A549 (cell line): Measurements from ENCODE around the gene TMEM121. TPM values are rescaled to one million over a fixed set of nuclear protein-coding genes. Genes with fewer than 3 reads are reported as not detected.

Experiments used
- ATAC-seq, 2 experiments: fragments of 200-7000 bp in 1 of 2; fragments of >200 bp in 1 of 2; cut with Nextera tagmentation in 1 of 2; cut with Tn5 transposase in 1 of 2; 3 replicates each; pipeline versions ENCODE4 v1.8.0 to v1.9.1; 2018 to 2020; ENCODE audit warnings: mild to moderate bottlenecking in 1 of 2, moderate library complexity in 1 of 2
- CTCF ChIA-PET: fragments of 300-600 bp; sonication (Branson Sonifier 250); formaldehyde crosslinking; extraction: SDS; loops from one replicate; lab custom pipeline; 2021; ENCODE audit warnings: antibody characterized with exemption, inconsistent platforms; lab: Yijun Ruan, JAX
- POLR2A ChIA-PET: fragments of 350-600 bp; formaldehyde crosslinking; extraction: SDS; loops from one replicate; lab custom pipeline; 2021; ENCODE audit warnings: antibody characterized with exemption, inconsistent platforms; lab: Yijun Ruan, JAX
- DNase-seq, 2 experiments: peaks; one replicate each; pipeline versions ENCODE4 v3.0.0 to v3.0.0-alpha.2; 2011 to 2016; ENCODE audit warnings: low read depth in 1 of 2, low spot score in 1 of 2
- FAIRE-seq: peaks from 2 replicates; lab custom pipeline; 2011; peaks lifted over from hg19 to GRCh38; lab: Jason Lieb, UNC
- H3K27ac ChIP-seq, 2 experiments: fragments of >200 bp; sonication (Bioruptor Twin); formaldehyde crosslinking; 3 replicates each; pipeline ENCODE4 v1.5.1; 2016 to 2017
- H3K4me1 ChIP-seq: fragments of >200 bp; sonication (Bioruptor Twin); formaldehyde crosslinking; 3 replicates; pipeline ENCODE4 v1.6.1; 2016
- H3K4me2 ChIP-seq: fragments of >200 bp; sonication (Bioruptor Twin); formaldehyde crosslinking; 3 replicates; pipeline ENCODE4 v1.6.1; 2016
- H3K4me3 ChIP-seq: fragments of >200 bp; sonication (Bioruptor Twin); formaldehyde crosslinking; 3 replicates; pipeline ENCODE4 v1.5.1; 2016
- H3K9me3 ChIP-seq: fragments of >200 bp; sonication (Bioruptor Twin); formaldehyde crosslinking; 3 replicates; pipeline ENCODE4 v1.6.1; 2016
- CEBPB ChIP-seq, 2 experiments: fragments of >200 bp in 1 of 2; sonication (Bioruptor Twin) in 1 of 2; formaldehyde crosslinking in 1 of 2; IDR thresholded peaks; 2 replicates each; pipeline ENCODE4 v1.6.1; 2012 to 2016
- CHD2 ChIP-seq: fragments of 150-350 bp; IDR thresholded peaks from 2 replicates; pipeline ENCODE4 v1.6.1; 2014; ENCODE audit warnings: low read length; ENCODE audit not compliant: partially characterized antibody
- EHF ChIP-seq: fragments of 250-450 bp; sonication (Bioruptor Pico); IDR thresholded peaks from 2 replicates; pipeline ENCODE4 v1.5.0; 2020; ENCODE audit warnings: mild to moderate bottlenecking
- ESRRA ChIP-seq: fragments of 150-350 bp; IDR thresholded peaks from 2 replicates; pipeline ENCODE4 v1.6.1; 2014; ENCODE audit warnings: mild to moderate bottlenecking, low read length, borderline replicate concordance
- FOSB ChIP-seq: fragments of 250-450 bp; sonication (Bioruptor Pico); IDR thresholded peaks from 2 replicates; pipeline ENCODE4 v1.5.0; 2020; ENCODE audit warnings: mild to moderate bottlenecking, moderate library complexity
- HEYL ChIP-seq: fragments of 250-450 bp; sonication (Bioruptor Pico); IDR thresholded peaks from 2 replicates; pipeline ENCODE4 v1.8.0; 2021; ENCODE audit warnings: mild to moderate bottlenecking, moderate library complexity
- HOXA7 ChIP-seq: fragments of 250-450 bp; sonication (Bioruptor Pico); IDR thresholded peaks from 2 replicates; pipeline ENCODE4 v1.5.0; 2020; ENCODE audit warnings: mild to moderate bottlenecking, moderate library complexity
- MAFK ChIP-seq: fragments of 450-650 bp; IDR thresholded peaks from 2 replicates; pipeline ENCODE4 v1.6.1; 2014; ENCODE audit not compliant: partially characterized antibody
- MAZ ChIP-seq: fragments of 150-350 bp; IDR thresholded peaks from 2 replicates; pipeline ENCODE4 v1.6.1; 2014; ENCODE audit warnings: antibody characterized with exemption, low read depth, low read length, borderline replicate concordance
- MYC ChIP-seq: IDR thresholded peaks from 2 replicates; pipeline ENCODE4 v1.6.1; 2012; ENCODE audit warnings: mild to moderate bottlenecking, inconsistent platforms, low read length, improper control_type of control experiment, borderline replicate concordance
- NPAS2 ChIP-seq: fragments of 250-450 bp; sonication (Bioruptor Pico); IDR thresholded peaks from 2 replicates; pipeline ENCODE4 v1.8.0; 2022; ENCODE audit warnings: mild to moderate bottlenecking, moderate library complexity, borderline replicate concordance
- NR3C1 ChIP-seq: fragments of >200 bp; sonication (Bioruptor Twin); formaldehyde crosslinking; IDR thresholded peaks from 3 replicates; pipeline ENCODE4 v1.6.1; 2017
- POLR2AphosphoS2 ChIP-seq: conservative IDR thresholded peaks from 2 replicates; pipeline ENCODE4 v1.6.1; 2012; ENCODE audit warnings: low read length, improper control_type of control experiment, inconsistent platforms
- RAD21 ChIP-seq, 2 experiments: fragments of >200 bp in 1 of 2; sonication (Bioruptor Twin) in 1 of 2; formaldehyde crosslinking in 1 of 2; IDR thresholded peaks in 1 of 2; conservative IDR thresholded peaks in 1 of 2; 2 replicates in 1 of 2; 3 replicates in 1 of 2; pipeline ENCODE4 v1.6.1; 2012 to 2018; ENCODE audit warnings: inconsistent platforms in 1 of 2
- TFCP2L1 ChIP-seq: fragments of 250-450 bp; sonication (Bioruptor Pico); IDR thresholded peaks from 2 replicates; pipeline ENCODE4 v1.5.0; 2021; ENCODE audit warnings: mild to moderate bottlenecking
- TP53 ChIP-seq: fragments of 250-450 bp; sonication (Bioruptor Pico); IDR thresholded peaks from 2 replicates; pipeline ENCODE4 v1.5.0; 2021; ENCODE audit warnings: mild to moderate bottlenecking, moderate library complexity
- WGBS: methylation state at CpG from one replicate; pipeline ENCODE4 v1.1.6; 2017; ENCODE audit errors: missing lambda C conversion rate; 5-methylcytosine and 5-hydroxymethylcytosine counted together
- polyA plus RNA-seq, 4 experiments: library from polyadenylated mRNA; depleted of rRNA in 3 of 4; stranded (reverse); fragments of >200 nt; fragmentation: RNase III in 1 of 4; extraction: RNeasy Plus Mini Kit Qiagen cat#74134 plus additional on column Dnase treatment in 1 of 4; gene quantifications; 2 replicates in 3 of 4; 3 replicates in 1 of 4; pipeline ENCODE4 v1.2.3, GENCODE V29; 2011 to 2017
- TF ChIP-seq, protein P1 (sequence below): fragments of >200 bp; sonication (Bioruptor Twin); formaldehyde crosslinking; IDR thresholded peaks from 3 replicates; pipeline ENCODE4 v1.5.1; 2016
- TF ChIP-seq, protein P2 (sequence below): fragments of >200 bp; sonication (Bioruptor Twin); formaldehyde crosslinking; IDR thresholded peaks from 2 replicates; pipeline ENCODE4 v1.6.1; 2016
- TF ChIP-seq, protein P3 (sequence below): fragments of 450-650 bp; IDR thresholded peaks from 2 replicates; pipeline ENCODE4 v1.6.1; 2014; ENCODE audit warnings: antibody characterized with exemption
- TF ChIP-seq, protein P4 (sequence below): IDR thresholded peaks from 2 replicates; pipeline ENCODE4 v1.6.1; 2012
- TF ChIP-seq, protein P5 (sequence below): IDR thresholded peaks from 2 replicates; pipeline ENCODE4 v1.6.1; 2012

Gene TMEM121
- polyA plus RNA-seq, 2 of the 4 experiments (the other 2 are of a cell fraction), result 2.3 to 5.7 TPM

DNA sequence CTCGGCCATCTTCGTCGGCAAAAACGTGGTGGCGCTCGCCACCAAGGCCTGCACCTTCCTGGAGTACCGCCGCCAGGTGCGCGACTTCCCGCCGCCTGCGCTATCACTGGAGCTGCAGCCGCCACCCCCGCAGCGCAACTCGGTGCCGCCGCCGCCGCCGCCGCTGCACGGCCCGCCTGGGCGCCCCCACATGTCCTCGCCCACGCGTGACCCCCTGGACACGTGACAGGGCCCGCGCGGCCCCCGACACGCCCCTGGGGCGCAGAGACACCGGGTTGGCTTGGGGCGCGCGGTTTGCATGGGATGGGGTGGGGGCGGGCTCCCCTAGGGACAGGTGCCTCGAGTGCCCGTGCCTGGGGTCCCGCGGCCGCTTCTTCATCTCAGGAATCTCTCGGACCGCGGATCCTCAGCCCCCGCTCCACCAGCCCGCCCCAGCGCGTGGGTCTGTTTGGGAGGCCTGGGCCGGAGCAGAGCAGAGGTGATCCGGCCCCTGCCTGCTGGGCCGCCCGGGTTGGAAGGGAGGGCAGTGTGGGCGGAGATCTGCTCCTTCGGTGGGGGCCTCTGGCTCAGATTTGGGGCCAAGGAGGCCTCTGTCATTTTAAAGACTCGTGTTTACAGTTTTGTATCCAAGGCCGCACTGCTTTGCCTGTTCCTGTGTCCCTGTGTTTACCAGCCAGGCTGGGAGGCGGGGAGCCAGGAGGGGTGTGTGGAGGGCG is 3.3 kb downstream of the TMEM121 start:
- Histone ChIP-seq H3K4me3 (no peak overlapping the region), H3K4me1 (peaks cover 21% of the 10 kb centered on the region), H3K9me3 (no peaks in the 10 kb centered on the region), H3K27ac (no peak overlapping the region), H3K4me2 (no peak overlapping the region)
- TF ChIP-seq MAFK, result no peak
- TF ChIP-seq, protein P1, sequence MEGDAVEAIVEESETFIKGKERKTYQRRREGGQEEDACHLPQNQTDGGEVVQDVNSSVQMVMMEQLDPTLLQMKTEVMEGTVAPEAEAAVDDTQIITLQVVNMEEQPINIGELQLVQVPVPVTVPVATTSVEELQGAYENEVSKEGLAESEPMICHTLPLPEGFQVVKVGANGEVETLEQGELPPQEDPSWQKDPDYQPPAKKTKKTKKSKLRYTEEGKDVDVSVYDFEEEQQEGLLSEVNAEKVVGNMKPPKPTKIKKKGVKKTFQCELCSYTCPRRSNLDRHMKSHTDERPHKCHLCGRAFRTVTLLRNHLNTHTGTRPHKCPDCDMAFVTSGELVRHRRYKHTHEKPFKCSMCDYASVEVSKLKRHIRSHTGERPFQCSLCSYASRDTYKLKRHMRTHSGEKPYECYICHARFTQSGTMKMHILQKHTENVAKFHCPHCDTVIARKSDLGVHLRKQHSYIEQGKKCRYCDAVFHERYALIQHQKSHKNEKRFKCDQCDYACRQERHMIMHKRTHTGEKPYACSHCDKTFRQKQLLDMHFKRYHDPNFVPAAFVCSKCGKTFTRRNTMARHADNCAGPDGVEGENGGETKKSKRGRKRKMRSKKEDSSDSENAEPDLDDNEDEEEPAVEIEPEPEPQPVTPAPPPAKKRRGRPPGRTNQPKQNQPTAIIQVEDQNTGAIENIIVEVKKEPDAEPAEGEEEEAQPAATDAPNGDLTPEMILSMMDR, result no peak
- no peak for TF ChIP-seq ESRRA
- TF ChIP-seq, protein P2, sequence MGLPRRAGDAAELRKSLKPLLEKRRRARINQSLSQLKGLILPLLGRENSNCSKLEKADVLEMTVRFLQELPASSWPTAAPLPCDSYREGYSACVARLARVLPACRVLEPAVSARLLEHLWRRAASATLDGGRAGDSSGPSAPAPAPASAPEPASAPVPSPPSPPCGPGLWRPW, result no peak
- TF ChIP-seq EHF, result no peak
- TF ChIP-seq CHD2, result no peak
- TF ChIP-seq, protein P3, sequence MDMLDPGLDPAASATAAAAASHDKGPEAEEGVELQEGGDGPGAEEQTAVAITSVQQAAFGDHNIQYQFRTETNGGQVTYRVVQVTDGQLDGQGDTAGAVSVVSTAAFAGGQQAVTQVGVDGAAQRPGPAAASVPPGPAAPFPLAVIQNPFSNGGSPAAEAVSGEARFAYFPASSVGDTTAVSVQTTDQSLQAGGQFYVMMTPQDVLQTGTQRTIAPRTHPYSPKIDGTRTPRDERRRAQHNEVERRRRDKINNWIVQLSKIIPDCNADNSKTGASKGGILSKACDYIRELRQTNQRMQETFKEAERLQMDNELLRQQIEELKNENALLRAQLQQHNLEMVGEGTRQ, result no peak
- TF ChIP-seq, protein P4, sequence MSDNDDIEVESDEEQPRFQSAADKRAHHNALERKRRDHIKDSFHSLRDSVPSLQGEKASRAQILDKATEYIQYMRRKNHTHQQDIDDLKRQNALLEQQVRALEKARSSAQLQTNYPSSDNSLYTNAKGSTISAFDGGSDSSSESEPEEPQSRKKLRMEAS, result no peak
- no peak for TF ChIP-seq TP53 (CRISPR knock-in tag)
- TF ChIP-seq MAZ, result no peak
- TF ChIP-seq, protein P5, sequence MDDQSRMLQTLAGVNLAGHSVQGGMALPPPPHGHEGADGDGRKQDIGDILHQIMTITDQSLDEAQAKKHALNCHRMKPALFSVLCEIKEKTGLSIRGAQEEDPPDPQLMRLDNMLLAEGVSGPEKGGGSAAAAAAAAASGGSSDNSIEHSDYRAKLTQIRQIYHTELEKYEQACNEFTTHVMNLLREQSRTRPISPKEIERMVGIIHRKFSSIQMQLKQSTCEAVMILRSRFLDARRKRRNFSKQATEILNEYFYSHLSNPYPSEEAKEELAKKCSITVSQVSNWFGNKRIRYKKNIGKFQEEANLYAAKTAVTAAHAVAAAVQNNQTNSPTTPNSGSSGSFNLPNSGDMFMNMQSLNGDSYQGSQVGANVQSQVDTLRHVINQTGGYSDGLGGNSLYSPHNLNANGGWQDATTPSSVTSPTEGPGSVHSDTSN, result no peak
- TF ChIP-seq HOXA7, result no peak
- TF ChIP-seq NR3C1, result no peak
- ChIA-PET CTCF (interaction anchor here (0.9 to 3.8 kb wide), 9 partner anchors 8 to 99 kb away, joined by 3 to 27 read pairs (median 14); partner anchors contain the start of gene TEDC1), POLR2A (no interaction called here)
- DNase-seq (no peak), ATAC-seq (no peak), FAIRE-seq (no peak)
- WGBS, result 93% methylated on average over 41 of the region's 63 CpGs

DNA sequence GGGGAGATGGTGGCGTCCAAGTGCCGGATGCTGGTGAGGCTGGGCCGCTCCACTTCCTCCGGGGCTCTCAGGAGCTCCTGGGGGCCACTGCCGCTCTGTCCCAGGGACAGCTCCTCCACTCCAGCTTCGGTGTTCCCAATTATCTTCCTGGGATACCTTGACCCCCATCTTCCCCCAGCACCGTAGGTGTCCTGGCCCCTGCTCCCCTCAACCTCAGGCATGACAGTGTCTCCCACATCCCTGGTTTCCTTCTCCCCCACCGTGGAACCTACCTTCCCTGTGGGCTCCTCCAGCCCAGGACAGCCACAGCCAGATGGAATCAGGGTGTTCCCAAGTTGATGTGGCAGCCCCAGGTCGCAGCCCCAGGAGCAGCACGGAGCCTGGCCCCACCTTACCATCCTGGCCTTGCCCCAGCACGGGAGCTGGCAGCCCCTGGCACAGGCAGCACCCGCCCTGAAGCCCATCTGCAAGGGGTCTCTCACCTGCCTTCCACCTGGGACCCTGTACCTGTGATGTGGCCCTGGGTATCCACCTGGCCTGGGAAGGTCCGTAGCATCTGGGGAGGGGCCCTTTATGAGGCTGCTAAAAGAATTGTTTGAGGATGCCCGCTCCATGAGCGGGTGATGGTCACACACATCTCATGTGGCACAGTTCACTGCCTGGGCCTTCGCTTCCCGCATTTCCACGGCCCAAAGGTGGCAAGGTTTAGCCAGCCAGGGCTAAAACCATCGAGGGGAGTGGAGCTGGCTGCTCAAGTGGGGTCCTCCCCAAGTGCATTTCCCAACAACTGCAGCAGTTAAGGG is 4.1 kb downstream of the TMEM121 start:
- TF ChIP-seq HEYL (CRISPR knock-in tag) (no peak), MYC (no peak), CHD2 (no peak), POLR2AphosphoS2 (no peak), CEBPB (IDR thresholded peaks at IDR 0.05) (no peak), FOSB (CRISPR knock-in tag) (no peak), RAD21 (conservative IDR thresholded peaks at IDR 0.05 in 1 of 2, IDR thresholded peaks at IDR 0.05 in 1 of 2) (no peak), MAZ (no peak), TFCP2L1 (CRISPR knock-in tag) (no peak), NPAS2 (CRISPR knock-in tag) (no peak)
- TF ChIP-seq, protein P5, result no peak
- Histone ChIP-seq H3K9me3 (no peaks in the 10 kb centered on the region), H3K4me2 (no peak overlapping the region), H3K27ac (no peak overlapping the region), H3K4me1 (peaks cover 21% of the 10 kb centered on the region), H3K4me3 (no peak overlapping the region)
- CTCF ChIA-PET, result interaction anchor here (1.0 to 4.1 kb wide), 5 partner anchors 40 to 160 kb away, joined by 4 to 25 read pairs (median 25); partner anchors contain the start of gene TEDC1
- ATAC-seq, result no peak
- no peak for DNase-seq
- WGBS, result 82% methylated on average over 17 of the region's 19 CpGs
- POLR2A ChIA-PET, result interaction anchor here (1.1 kb wide), 1 partner anchor 49 kb away, joined by 3 read pairs; no protein-coding TSS in a partner anchor
- FAIRE-seq, result no peak
